Mammary epithelial cell (primary cell): ENCODE measurements around the gene ATP6V0E1.
A peak's percentile ranks its signal among the peaks of the same experiment; 100 is the strongest.

Source experiments
- EZH2 ChIP-seq: IDR thresholded peaks from 2 replicates; pipeline ENCODE4 v1.6.1; 2012; ENCODE audit warnings: low read length, inconsistent platforms, borderline replicate concordance
- TF ChIP-seq, protein P1 (sequence below), 2 donors: IDR thresholded peaks in 1 of 2; conservative IDR thresholded peaks in 1 of 2; 2 replicates each; pipeline ENCODE4 v1.5.1; 2011 to 2012; ENCODE audit warnings: inconsistent platforms in 2 of 2, low read length in 2 of 2, mild to moderate bottlenecking in 2 of 2, control low read depth in 1 of 2, low read depth in 1 of 2; ENCODE audit not compliant: insufficient read depth in 1 of 2; ENCODE audit errors: extremely low read depth in 1 of 2

DNA sequence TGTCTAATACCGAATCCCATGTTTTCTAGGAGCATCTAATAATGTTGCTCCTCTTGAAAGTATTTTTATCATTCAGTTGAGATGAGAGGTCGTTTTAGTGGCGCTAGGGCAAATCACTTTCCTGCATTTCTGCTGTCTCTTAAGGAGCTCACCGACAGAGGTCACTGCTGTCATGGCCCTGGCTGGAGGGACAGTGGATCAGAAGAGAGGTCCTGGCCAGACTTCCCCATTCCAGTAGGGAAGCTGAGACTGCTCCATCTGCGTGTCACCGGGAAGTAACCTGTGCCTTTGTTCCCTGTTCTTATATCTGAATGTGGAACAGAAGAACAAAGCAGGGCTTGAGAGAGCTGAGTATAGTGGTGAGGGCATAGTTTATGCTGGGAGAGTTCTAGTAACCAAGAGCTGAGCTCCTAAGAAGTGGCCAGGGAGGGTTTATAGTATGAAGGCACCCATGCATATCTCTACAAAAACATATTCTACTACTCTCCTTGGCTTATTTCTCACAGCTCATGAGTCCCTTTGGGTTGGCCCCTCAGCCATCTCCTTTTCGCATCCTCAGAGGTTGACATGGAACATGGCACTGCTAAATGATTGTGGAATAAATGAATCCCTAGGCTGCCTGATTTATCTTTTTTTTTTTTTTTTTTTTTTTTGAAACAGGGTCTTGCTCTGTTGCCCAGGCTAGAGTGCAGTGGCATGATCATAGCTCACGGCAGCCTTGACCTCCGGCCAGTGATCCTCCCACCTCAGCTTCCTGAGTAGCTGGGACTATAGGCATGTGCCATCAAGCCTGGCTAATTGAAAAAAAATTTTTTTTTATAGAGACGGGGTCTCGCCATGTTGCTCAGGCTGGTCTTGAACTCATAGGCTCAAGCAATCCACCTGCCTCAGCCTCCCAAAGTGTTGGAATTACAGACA is 27.2 kb downstream of the ATP6V0E1 start:
- TF ChIP-seq, protein P1, sequence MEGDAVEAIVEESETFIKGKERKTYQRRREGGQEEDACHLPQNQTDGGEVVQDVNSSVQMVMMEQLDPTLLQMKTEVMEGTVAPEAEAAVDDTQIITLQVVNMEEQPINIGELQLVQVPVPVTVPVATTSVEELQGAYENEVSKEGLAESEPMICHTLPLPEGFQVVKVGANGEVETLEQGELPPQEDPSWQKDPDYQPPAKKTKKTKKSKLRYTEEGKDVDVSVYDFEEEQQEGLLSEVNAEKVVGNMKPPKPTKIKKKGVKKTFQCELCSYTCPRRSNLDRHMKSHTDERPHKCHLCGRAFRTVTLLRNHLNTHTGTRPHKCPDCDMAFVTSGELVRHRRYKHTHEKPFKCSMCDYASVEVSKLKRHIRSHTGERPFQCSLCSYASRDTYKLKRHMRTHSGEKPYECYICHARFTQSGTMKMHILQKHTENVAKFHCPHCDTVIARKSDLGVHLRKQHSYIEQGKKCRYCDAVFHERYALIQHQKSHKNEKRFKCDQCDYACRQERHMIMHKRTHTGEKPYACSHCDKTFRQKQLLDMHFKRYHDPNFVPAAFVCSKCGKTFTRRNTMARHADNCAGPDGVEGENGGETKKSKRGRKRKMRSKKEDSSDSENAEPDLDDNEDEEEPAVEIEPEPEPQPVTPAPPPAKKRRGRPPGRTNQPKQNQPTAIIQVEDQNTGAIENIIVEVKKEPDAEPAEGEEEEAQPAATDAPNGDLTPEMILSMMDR (conservative IDR thresholded peaks at IDR 0.05 in 1 of 2, IDR thresholded peaks at IDR 0.05 in 1 of 2; ENCODE audit: extremely low read depth in 1 of 2, insufficient read depth in 1 of 2, low read depth in 1 of 2, low read length in 2 of 2), result peak in 1 of 2 donors; percentile 33
- no peak for TF ChIP-seq EZH2
